Suprapubic skin (tissue), 4 donors: ENCODE data around the gene IGF2R. TPM values are rescaled to one million over a fixed set of nuclear protein-coding genes. Genes with fewer than 3 reads are reported as not detected.
A peak's percentile ranks its signal among the peaks of the same experiment; 100 is the strongest.

Experiments used
- DNase-seq, 2 donors: peaks; one replicate each; pipeline ENCODE4 v3.0.0-alpha.2; 2019; ENCODE audit warnings: low spot score in 2 of 2
- H3K27ac ChIP-seq: fragments of 200-600 bp; sonication (generic); one replicate; pipeline ENCODE4 v1.5.1; 2019
- H3K27me3 ChIP-seq: fragments of 200-600 bp; sonication (generic); one replicate; pipeline ENCODE4 v1.5.1; 2019
- H3K36me3 ChIP-seq: fragments of 200-600 bp; sonication (generic); one replicate; pipeline ENCODE4 v1.5.1; 2019
- H3K4me1 ChIP-seq: fragments of 200-600 bp; sonication (generic); one replicate; pipeline ENCODE4 v1.5.1; 2019
- H3K4me3 ChIP-seq: fragments of 200-600 bp; sonication (generic); one replicate; pipeline ENCODE4 v1.5.1; 2019; ENCODE audit warnings: mild to moderate bottlenecking
- H3K9me3 ChIP-seq: fragments of 200-600 bp; sonication (generic); one replicate; pipeline ENCODE4 v1.5.1; 2019
- EP300 ChIP-seq: sonication (generic); formaldehyde crosslinking; IDR thresholded peaks from one replicate; pipeline ENCODE4 v1.6.1; 2017; ENCODE audit warnings: antibody characterized with exemption
- POLR2A ChIP-seq, 2 donors: fragments of 450-650 bp; IDR thresholded peaks; one replicate each; pipeline ENCODE4 v1.6.1; 2017; ENCODE audit warnings: antibody characterized with exemption in 2 of 2, mild to moderate bottlenecking in 2 of 2, moderate library complexity in 2 of 2
- POLR2AphosphoS5 ChIP-seq, 3 donors: sonication (generic); formaldehyde crosslinking; IDR thresholded peaks; one replicate each; pipeline ENCODE4 v1.6.1; 2017; ENCODE audit warnings: antibody characterized with exemption in 3 of 3
- WGBS: methylation state at CpG from one replicate; pipeline ENCODE4 v1.1.5; 2018; 5-methylcytosine and 5-hydroxymethylcytosine counted together
- total RNA-seq, 4 donors: library from RNA; depleted of rRNA; stranded (reverse); fragments of >200 nt; gene quantifications; one replicate each; pipeline ENCODE4 v1.1.0, GENCODE V29; 2016
- TF ChIP-seq, protein P1 (sequence below), 2 donors: fragments of 200-600 bp in 1 of 2; fragments of 450-650 bp in 1 of 2; sonication (generic) in 1 of 2; IDR thresholded peaks; one replicate each; pipeline ENCODE4 v1.5.1; 2016 to 2019; ENCODE audit warnings: antibody characterized with exemption in 2 of 2, mild to moderate bottlenecking in 1 of 2, moderate library complexity in 1 of 2

IGF2R gene
- total RNA-seq, 4 donors from 2014 or later = 58.2 to 137 (median 90.6) TPM

DNA sequence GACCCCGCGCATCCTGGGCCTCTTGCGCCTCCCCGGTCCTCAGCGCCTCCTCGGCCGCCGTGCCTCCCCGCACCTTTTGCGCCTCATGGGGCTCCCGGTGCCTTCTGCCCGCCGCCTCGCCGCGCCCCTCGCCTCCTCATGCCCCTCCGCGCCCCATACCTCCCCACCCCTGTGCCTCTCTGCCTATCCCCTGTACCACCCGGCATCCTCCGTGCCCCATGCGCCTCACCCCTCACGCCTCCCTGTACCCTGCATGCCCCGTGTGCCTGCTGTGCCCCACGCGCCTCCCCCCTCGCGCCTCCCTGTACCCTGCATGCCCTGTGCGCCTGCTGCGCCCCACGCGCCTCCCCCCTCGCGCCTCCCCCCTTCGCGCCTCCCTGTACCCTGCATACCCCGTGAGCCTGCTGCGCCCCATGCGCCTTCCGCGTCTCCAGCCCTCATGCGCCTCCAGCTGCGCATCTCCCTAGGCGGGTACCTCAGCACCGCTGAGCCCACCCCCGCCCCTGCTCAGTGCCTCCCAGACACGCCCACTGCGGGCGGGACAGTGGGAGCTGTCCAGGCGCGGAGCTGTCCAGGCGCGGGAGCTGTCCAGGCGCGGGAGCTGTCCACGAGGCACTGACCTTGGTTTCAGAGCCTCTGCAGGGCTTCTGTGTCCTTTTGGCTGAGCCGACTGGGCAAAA, 37.1 kb downstream of the IGF2R start:
- WGBS = 64% methylated on average over 46 of the region's 57 CpGs
- Histone ChIP-seq H3K4me3 (peak overlapping the region; percentile 5), H3K27ac (peak overlapping the region; percentile 24), H3K4me1 (peaks cover 43% of the 10 kb centered on the region), H3K27me3 (no peaks in the 10 kb centered on the region), H3K9me3 (no peaks in the 10 kb centered on the region), H3K36me3 (peaks cover 14% of the 10 kb centered on the region)
- TF ChIP-seq POLR2AphosphoS5 (IDR thresholded peaks at IDR 0.05) (no peak), EP300 (no peak), POLR2A (IDR thresholded peaks at IDR 0.05) (no peak)
- TF ChIP-seq, protein P1, sequence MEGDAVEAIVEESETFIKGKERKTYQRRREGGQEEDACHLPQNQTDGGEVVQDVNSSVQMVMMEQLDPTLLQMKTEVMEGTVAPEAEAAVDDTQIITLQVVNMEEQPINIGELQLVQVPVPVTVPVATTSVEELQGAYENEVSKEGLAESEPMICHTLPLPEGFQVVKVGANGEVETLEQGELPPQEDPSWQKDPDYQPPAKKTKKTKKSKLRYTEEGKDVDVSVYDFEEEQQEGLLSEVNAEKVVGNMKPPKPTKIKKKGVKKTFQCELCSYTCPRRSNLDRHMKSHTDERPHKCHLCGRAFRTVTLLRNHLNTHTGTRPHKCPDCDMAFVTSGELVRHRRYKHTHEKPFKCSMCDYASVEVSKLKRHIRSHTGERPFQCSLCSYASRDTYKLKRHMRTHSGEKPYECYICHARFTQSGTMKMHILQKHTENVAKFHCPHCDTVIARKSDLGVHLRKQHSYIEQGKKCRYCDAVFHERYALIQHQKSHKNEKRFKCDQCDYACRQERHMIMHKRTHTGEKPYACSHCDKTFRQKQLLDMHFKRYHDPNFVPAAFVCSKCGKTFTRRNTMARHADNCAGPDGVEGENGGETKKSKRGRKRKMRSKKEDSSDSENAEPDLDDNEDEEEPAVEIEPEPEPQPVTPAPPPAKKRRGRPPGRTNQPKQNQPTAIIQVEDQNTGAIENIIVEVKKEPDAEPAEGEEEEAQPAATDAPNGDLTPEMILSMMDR (IDR thresholded peaks at IDR 0.05) = no peak
- no peak for DNase-seq

DNA sequence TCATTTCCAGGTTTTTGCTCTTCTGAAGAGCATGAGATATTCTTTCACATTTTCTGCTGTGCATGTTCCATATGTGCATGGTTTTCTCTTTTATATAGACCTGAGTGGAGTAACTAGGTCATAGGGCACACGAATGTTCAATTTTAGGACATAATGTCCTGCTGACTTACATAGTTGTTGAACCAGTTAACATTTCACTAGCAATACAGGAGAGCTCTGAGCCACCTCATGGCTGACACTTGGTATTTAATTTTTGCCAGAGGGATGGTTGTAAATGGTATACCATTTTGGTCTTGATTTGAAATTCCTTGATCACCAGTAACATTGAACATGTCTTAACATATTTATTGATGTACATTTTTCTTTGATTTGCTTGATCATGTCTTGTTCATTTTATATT, 38.3 kb downstream of the IGF2R start:
- Histone ChIP-seq H3K36me3 (peaks cover 22% of the 10 kb centered on the region), H3K4me3 (no peak overlapping the region), H3K27ac (peak overlapping the region; percentile 3), H3K9me3 (no peaks in the 10 kb centered on the region), H3K27me3 (no peaks in the 10 kb centered on the region), H3K4me1 (peaks cover 43% of the 10 kb centered on the region)
- TF ChIP-seq POLR2A (IDR thresholded peaks at IDR 0.05) = no peak
- no peak for TF ChIP-seq EP300
- no peak for TF ChIP-seq POLR2AphosphoS5 (IDR thresholded peaks at IDR 0.05)
- TF ChIP-seq, protein P1 (IDR thresholded peaks at IDR 0.05) = no peak
- no peak for DNase-seq
- WGBS = 54% methylated on average over 1 of the region's 1 CpG

DNA sequence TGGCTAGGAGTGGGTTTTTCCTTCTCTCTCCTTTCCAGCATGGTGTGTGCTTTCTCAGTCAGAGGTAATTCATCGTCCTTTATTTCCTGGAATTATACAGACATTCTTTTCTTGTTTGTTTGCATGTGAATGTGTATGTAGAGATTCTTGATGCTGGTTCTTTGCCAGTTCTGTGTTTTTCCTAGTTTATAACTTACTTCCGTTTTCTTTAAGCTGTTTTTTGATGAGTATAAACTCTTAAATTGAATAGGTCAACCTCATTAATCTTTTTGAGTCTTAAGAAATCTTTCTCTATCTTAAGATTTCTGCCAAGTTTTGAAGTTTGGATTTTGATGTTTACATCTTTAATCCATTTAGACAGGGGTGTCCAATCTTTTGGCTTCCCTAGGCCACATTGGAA, 38.7 kb downstream of the IGF2R start:
- WGBS = 40% methylated on average over 2 of the region's 2 CpGs
- TF ChIP-seq, protein P1 (IDR thresholded peaks at IDR 0.05) = no peak
- no peak for TF ChIP-seq EP300
- TF ChIP-seq POLR2AphosphoS5 (IDR thresholded peaks at IDR 0.05) = no peak
- no peak for TF ChIP-seq POLR2A (IDR thresholded peaks at IDR 0.05)
- Histone ChIP-seq H3K27me3 (no peaks in the 10 kb centered on the region), H3K4me1 (peaks cover 43% of the 10 kb centered on the region), H3K9me3 (no peaks in the 10 kb centered on the region), H3K4me3 (no peak overlapping the region), H3K27ac (peak overlapping the region; percentile 3), H3K36me3 (peaks cover 27% of the 10 kb centered on the region)
- DNase-seq = no peak

DNA sequence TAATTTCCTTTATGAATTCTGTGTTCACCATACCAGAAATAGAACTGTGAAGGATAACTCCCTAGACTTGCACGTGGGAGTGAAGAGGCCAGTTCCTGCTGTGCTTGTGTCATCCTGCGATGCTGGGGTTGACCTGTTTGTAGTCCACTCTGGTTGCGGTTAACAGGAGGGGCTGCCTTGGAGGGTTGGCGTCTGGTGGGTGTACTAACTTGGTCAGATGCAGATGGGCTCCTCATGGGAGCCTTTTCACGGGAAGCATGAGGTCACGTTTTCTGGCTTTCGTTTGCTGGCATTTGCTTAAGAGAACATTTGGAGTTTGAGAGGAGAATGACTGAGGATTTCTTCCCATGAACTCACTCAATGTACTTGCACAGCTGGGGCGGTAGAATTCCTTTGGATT, 41.2 kb downstream of the IGF2R start:
- Histone ChIP-seq H3K27me3 (no peaks in the 10 kb centered on the region), H3K4me1 (peaks cover 38% of the 10 kb centered on the region), H3K4me3 (no peak overlapping the region), H3K27ac (no peak overlapping the region), H3K9me3 (no peaks in the 10 kb centered on the region), H3K36me3 (peaks cover 30% of the 10 kb centered on the region)
- WGBS = 75% methylated on average over 8 of the region's 8 CpGs
- DNase-seq = no peak
- TF ChIP-seq EP300 (no peak), POLR2A (IDR thresholded peaks at IDR 0.05) (no peak), POLR2AphosphoS5 (IDR thresholded peaks at IDR 0.05) (no peak)
- TF ChIP-seq, protein P1 (IDR thresholded peaks at IDR 0.05) = no peak

DNA sequence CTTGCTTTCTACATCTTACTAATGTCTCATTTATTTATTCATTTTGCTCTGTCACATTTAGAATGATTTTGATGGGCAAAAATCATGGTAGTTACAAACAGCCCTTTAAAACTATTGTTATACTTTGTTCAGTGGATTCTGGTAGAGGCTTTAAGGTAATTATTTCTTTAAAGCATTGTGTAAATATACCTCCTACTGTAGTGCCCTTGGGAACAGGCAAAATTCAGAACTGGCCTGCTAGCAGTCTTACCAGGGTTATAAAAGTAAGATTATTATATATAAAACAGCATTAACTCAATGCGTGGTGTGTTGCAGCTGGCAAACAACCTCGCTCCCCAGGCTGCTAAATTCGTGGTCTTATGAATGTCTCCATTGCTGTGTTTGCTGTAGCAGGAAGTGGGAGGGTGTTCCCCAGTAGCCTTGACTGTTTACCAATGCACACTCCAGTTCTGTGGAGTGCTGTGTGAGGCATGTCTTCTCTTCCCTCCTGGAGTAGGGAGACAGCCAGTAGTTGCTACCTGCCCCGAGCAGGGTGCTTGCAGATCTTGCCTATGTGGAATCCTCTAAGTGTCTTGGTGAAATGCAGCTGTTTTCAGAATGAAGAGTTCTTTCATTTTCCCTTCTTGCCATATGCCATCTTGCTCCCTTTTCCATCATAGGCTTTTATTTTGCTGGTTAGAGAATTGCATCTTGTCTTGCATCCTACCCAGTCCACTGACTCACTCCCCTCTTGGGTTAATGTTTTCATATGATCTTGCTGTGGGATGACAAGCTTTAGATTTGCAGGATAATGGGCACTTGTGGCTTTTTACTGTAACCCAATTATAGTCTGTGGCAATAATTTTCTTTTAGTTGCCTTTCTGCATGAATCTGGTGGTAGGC, 45.3 kb downstream of the IGF2R start:
- H3K27ac ChIP-seq = no peak overlapping the region
- no peak for DNase-seq
- H3K36me3 ChIP-seq = peaks cover 40% of the 10 kb centered on the region
- H3K4me3 ChIP-seq = no peak overlapping the region
- no peak for TF ChIP-seq POLR2A (IDR thresholded peaks at IDR 0.05)
- TF ChIP-seq, protein P1 (IDR thresholded peaks at IDR 0.05) = no peak
- TF ChIP-seq EP300 = no peak
- no peak for TF ChIP-seq POLR2AphosphoS5 (IDR thresholded peaks at IDR 0.05)
- H3K9me3 ChIP-seq = no peaks in the 10 kb centered on the region
- WGBS = 66% methylated on average over 4 of the region's 4 CpGs
- no peaks in the 10 kb centered on the region for H3K27me3 ChIP-seq
- peaks cover 9% of the 10 kb centered on the region for H3K4me1 ChIP-seq
